Measurements from ENCODE around the gene DEUP1.

- TF ChIP-seq CTCF (IDR thresholded peaks at IDR 0.05; ENCODE audit: borderline replicate concordance, extremely low read depth, low read length, poor library complexity, severe bottlenecking): no peak
- no peak for TF ChIP-seq EZH2 (IDR thresholded peaks at IDR 0.05; ENCODE audit: borderline replicate concordance, low read depth, low read length, severe bottlenecking)
Observed at GRCh38 chr11:93320230-93320629, 10.3 kb upstream of the DEUP1 start.

Data from DND-41 (cell line).